ENCODE data around the gene FMN2. TPM values are rescaled to one million over a fixed set of nuclear protein-coding genes. Genes with fewer than 3 reads are reported as not detected.

The FMN2 gene
- total RNA-seq, 1 experiment from 2014 or later: 0.59 TPM

GRCh38 chr1:240212556-240212955, 120.9 kb downstream of the FMN2 start:
- H2BK15ac ChIP-seq (ENCODE audit: low read depth, low read length): no peak overlapping the region
- H3K79me2 ChIP-seq (ENCODE audit: insufficient read depth, low read length): no peaks in the 10 kb centered on the region
- Mint-ChIP-seq H3K36me3 (ENCODE audit: insufficient read depth in 1 of 3, low read depth in 3 of 3) (peaks cover 0 to 2% (median 0%) of the 10 kb centered on the region in 3 experiments; a peak in 2 of 7 replicates), H3K9me3 (0 out of 5 replicates have a peak, but pooled peaks cover 0 to 3% of the 10 kb centered on the region in 2 experiments), H3K4me3 (no peak overlapping the region), H3K4me1 (no peaks in the 10 kb centered on the region), H3K27me3 (ENCODE audit: low read depth) (no peaks in the 10 kb centered on the region), H3K27ac (no peak overlapping the region; a peak in 1 of 7 replicates)
- H3K56ac ChIP-seq (ENCODE audit: insufficient read length, low read depth, low read length): no peak overlapping the region
- H2BK20ac ChIP-seq (ENCODE audit: low read depth, low read length, poor library complexity, severe bottlenecking): no peak overlapping the region
- no peak overlapping the region for H3K4ac ChIP-seq (ENCODE audit: low read depth, low read length)
- TF ChIP-seq CTCF (conservative IDR thresholded peaks at IDR 0.05): no peak
- H2AK5ac ChIP-seq (ENCODE audit: insufficient read length, low read length): no peak overlapping the region
- H3K79me1 ChIP-seq (ENCODE audit: insufficient read depth, low read depth, low read length, poor library complexity, severe bottlenecking): no peaks in the 10 kb centered on the region
- H4K91ac ChIP-seq (ENCODE audit: insufficient read length, low read depth, low read length): no peak overlapping the region
- no peak overlapping the region for H3K18ac ChIP-seq (ENCODE audit: insufficient read length, low read depth, low read length)
- no peak overlapping the region for H3K23ac ChIP-seq (ENCODE audit: insufficient read length, low read depth, low read length)
- H4K20me1 ChIP-seq (ENCODE audit: control insufficient read depth, insufficient read depth, insufficient read length): no peaks in the 10 kb centered on the region
- no peak overlapping the region for H4K5ac ChIP-seq (ENCODE audit: insufficient read length, low read depth, low read length)
- no CpG with 5 or more reads among the region's 5 CpGs for WGBS (ENCODE audit: extremely low coverage, insufficient read length, low lambda C conversion rate)
- H2BK5ac ChIP-seq (ENCODE audit: insufficient read length, low read length): no peak overlapping the region
- no peak overlapping the region for H4K8ac ChIP-seq (replicated peaks; ENCODE audit: insufficient read length, low read depth, low read length)
- no peaks in the 10 kb centered on the region for H3K23me2 ChIP-seq (ENCODE audit: insufficient read length, low read depth, low read length, poor library complexity, severe bottlenecking)
- H3K27me3 ChIP-seq (ENCODE audit: insufficient read depth, low read length): no peaks in the 10 kb centered on the region
- H3K4me2 ChIP-seq (ENCODE audit: insufficient read depth, insufficient read length, low read length): no peak overlapping the region
- H2AFZ ChIP-seq (ENCODE audit: low read length): no peak overlapping the region
- DNase-seq: no peak
- H3T11ph ChIP-seq (ENCODE audit: low read length): no peak overlapping the region
- no peak overlapping the region for H2BK120ac ChIP-seq (ENCODE audit: low read depth, low read length, poor library complexity, severe bottlenecking)
- no peaks in the 10 kb centered on the region for H3K9me3 ChIP-seq (ENCODE audit: control insufficient read depth, low read depth, low read length)
- no peak overlapping the region for H3K14ac ChIP-seq (ENCODE audit: insufficient read depth, low read length)
- H3K9ac ChIP-seq (ENCODE audit: extremely low read depth, insufficient read length, low read length): no peak overlapping the region
- no peak overlapping the region for H3K27ac ChIP-seq (ENCODE audit: insufficient read length, low read depth, low read length)
- H3K4me1 ChIP-seq (ENCODE audit: insufficient read depth, low read length): no peaks in the 10 kb centered on the region
- H2BK12ac ChIP-seq (ENCODE audit: insufficient read length, low read depth, low read length): no peak overlapping the region
